ENCODE results near the gene PPIP5K1. TPM values are rescaled to one million over a fixed set of nuclear protein-coding genes. Genes with fewer than 3 reads are reported as not detected.
A peak's percentile ranks its signal among the peaks of the same experiment; 100 is the strongest.

PPIP5K1 gene
- total RNA-seq, 1 experiment from 2014 or later: 62.4 TPM

- H3K4me3 ChIP-seq (replicated peaks in 1 of 2; ENCODE audit: low read depth in 1 of 2, low read length in 2 of 2): peak overlapping the region; percentile 69 to 79
- H3K9ac ChIP-seq (ENCODE audit: low read length): peak overlapping the region; percentile 47
- peak overlapping the region; percentile 99 for H3K4me2 ChIP-seq (ENCODE audit: low read length)
- H3K9me2 ChIP-seq (ENCODE audit: insufficient read depth): no peaks in the 10 kb centered on the region
- H3K36me3 ChIP-seq (ENCODE audit: control insufficient read depth in 1 of 2, insufficient read depth in 2 of 2, low read length in 2 of 2): no peaks in the 10 kb centered on the region
- H2AFZ ChIP-seq (ENCODE audit: low read depth, low read length, poor library complexity, severe bottlenecking): peak overlapping the region; percentile 60
- ChIA-PET CTCF (interaction anchor here (0.8 to 2.0 kb wide), 8 partner anchors 9 to 266 kb away, joined by 3 to 6 read pairs (median 4); partner anchors contain the start of genes ELL3 and TP53BP1), POLR2A (interaction anchor here (0.9 to 1.7 kb wide), 2 partner anchors 18 to 141 kb away, joined by 4 to 8 read pairs; partner anchors contain the start of genes TP53BP1, TUBGCP4 and ZSCAN29), RAD21 (ENCODE audit: low non-redundant PET in 1 of 2, low total read pairs in 2 of 2, uncharacterized antibody in 2 of 2, unreplicated experiment in 2 of 2) (interaction anchor here in 1 of 2 experiments (0.5 to 0.6 kb wide), 2 partner anchors 308 to 1669 kb away, joined by 3 read pairs; no protein-coding TSS in a partner anchor)
- no TSS peak for BruUV-seq (replicated peaks)
- intact Hi-C loops (cut with micrococcal nuclease): no loop called here
- H4K20me1 ChIP-seq (ENCODE audit: insufficient read depth): no peaks in the 10 kb centered on the region
- ATAC-seq (peak; percentile 71), DNase-seq (ENCODE audit: low read depth, low spot score) (peak; percentile 37)
- no peaks in the 10 kb centered on the region for H3K9me3 ChIP-seq (ENCODE audit: control insufficient read depth in 1 of 2, insufficient read depth in 1 of 2, low read depth in 1 of 2, low read length in 2 of 2)
- TF ChIP-seq CBX3 (IDR thresholded peaks at IDR 0.05; ENCODE audit: low read depth) (no peak), CTCF (IDR thresholded peaks at IDR 0.05 in 2 of 3, conservative IDR thresholded peaks at IDR 0.05 in 1 of 3; ENCODE audit: borderline replicate concordance in 1 of 3, insufficient read depth in 1 of 3, low read depth in 2 of 3, low read length in 2 of 3) (peak; percentile 17 to 67 (median 55); a peak in 5 of 6 replicates), POLR2A (IDR thresholded peaks at IDR 0.05; ENCODE audit: borderline replicate concordance, extremely low read depth, insufficient read depth, insufficient read length) (no peak), POLR2AphosphoS5 (IDR thresholded peaks at IDR 0.05; ENCODE audit: low read depth, low read length) (no peak; the same call in 1 of the 2 replicates), EGR1 (IDR thresholded peaks at IDR 0.05; ENCODE audit: low read depth) (no peak; the same call in 1 of the 2 replicates), RAD21 (IDR thresholded peaks at IDR 0.05; ENCODE audit: low read depth) (peak; percentile 48)
- H3K27ac ChIP-seq (ENCODE audit: low read depth, low read length): peak overlapping the region; percentile 29; the same call in 1 of the 2 replicates
- H3K79me2 ChIP-seq (ENCODE audit: insufficient read depth, low read length): no peaks in the 10 kb centered on the region
- peaks cover 21 to 28% of the 10 kb centered on the region in 2 experiments for H3K4me1 ChIP-seq (ENCODE audit: control insufficient read depth in 1 of 2, insufficient read depth in 2 of 2, low read length in 2 of 2)
- no peaks in the 10 kb centered on the region for H3K27me3 ChIP-seq (ENCODE audit: insufficient read depth, low read length)
These were observed 78.8 kb downstream of the PPIP5K1 start for GRCh38 chr15:43511012-43511885.
